Fibroblast of the aortic adventitia (primary cell): ENCODE measurements around the gene NXF3. TPM values are rescaled to one million over a fixed set of nuclear protein-coding genes. Genes with fewer than 3 reads are reported as not detected.
A peak's percentile ranks its signal among the peaks of the same experiment; 100 is the strongest.

Source experiments
- DNase-seq: peaks from one replicate; pipeline ENCODE4 v3.0.0-alpha.2; 2010; ENCODE audit warnings: low read depth
- H3K4me3 ChIP-seq: 2 replicates; pipeline ENCODE4 v1.5.1; 2011; ENCODE audit warnings: low read depth, mild to moderate bottlenecking, control low read depth, low read length, moderate library complexity
- CTCF ChIP-seq: IDR thresholded peaks from 2 replicates; pipeline ENCODE4 v1.5.1; 2011; ENCODE audit warnings: mild to moderate bottlenecking, low read length, control low read depth, inconsistent platforms; ENCODE audit not compliant: insufficient read depth
- total RNA-seq: library from RNA; depleted of rRNA; stranded (reverse); fragments of >200 nt; gene quantifications from 2 replicates; pipeline ENCODE4 v1.2.3, GENCODE V29; 2012; ENCODE audit warnings: low replicate concordance

The NXF3 gene
- total RNA-seq, 1 donor = not detected

- H3K4me3 ChIP-seq = no peak overlapping the region
- DNase-seq = peak; percentile 7
- TF ChIP-seq CTCF = no peak
These were observed 8.5 kb upstream of the NXF3 start for GRCh38 chrX:103101299-103102042.

GRCh38 chrX:103100484-103100883 is 7.5 kb upstream of the NXF3 start:
- H3K4me3 ChIP-seq = no peak overlapping the region
- TF ChIP-seq CTCF = no peak
- no peak for DNase-seq

GRCh38 chrX:103099691-103100090 is 6.7 kb upstream of the NXF3 start:
- no peak for DNase-seq
- TF ChIP-seq CTCF = no peak
- no peak overlapping the region for H3K4me3 ChIP-seq

GRCh38 chrX:103098488-103098887 is 5.5 kb upstream of the NXF3 start:
- no peak for TF ChIP-seq CTCF
- H3K4me3 ChIP-seq = no peak overlapping the region
- no peak for DNase-seq

- no peak overlapping the region for H3K4me3 ChIP-seq
- TF ChIP-seq CTCF = no peak
- DNase-seq = no peak
These were observed 11.9 kb downstream of the NXF3 start for GRCh38 chrX:103081051-103081450.

GRCh38 chrX:103073467-103073866 is 19.5 kb downstream of the NXF3 start:
- no peak for TF ChIP-seq CTCF
- H3K4me3 ChIP-seq = no peak overlapping the region
- DNase-seq = peak; percentile 7

- no peak for TF ChIP-seq CTCF
- H3K4me3 ChIP-seq = no peak overlapping the region
- peak; percentile 1 for DNase-seq
These were observed 26.3 kb downstream of the NXF3 start for GRCh38 chrX:103066606-103067005.
